Measurements from ENCODE around the gene GRIA1. TPM values are rescaled to one million over a fixed set of nuclear protein-coding genes. Genes with fewer than 3 reads are reported as not detected.

Gene GRIA1
- total RNA-seq, 3 donors from 2014 or later (not counting 1 experiment from before 2014, with no cell fraction given) = not detected

DNA sequence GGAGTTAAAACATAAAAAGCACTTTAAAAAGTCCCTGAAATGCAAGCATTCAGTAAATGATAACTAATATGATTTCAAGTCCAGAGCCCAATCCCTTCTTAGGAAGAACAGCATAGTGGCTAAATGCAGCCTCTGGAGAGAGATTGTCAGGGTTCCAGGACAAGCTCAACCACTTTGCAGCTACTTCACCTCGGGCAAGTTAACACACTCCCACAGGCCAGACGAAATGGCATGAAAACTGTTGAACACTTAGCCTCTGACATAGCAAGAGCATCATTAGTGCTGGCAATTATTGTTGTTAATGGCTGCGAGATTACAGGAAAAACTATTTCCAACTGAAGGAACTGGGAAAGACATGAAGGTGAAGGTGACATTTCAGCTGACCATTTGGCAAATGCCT lies 205.8 kb downstream of the GRIA1 start:
- no peak for TF ChIP-seq CTCF (IDR thresholded peaks at IDR 0.05)
- Histone ChIP-seq H3K4me3 (ENCODE audit: low read length) (no peak overlapping the region), H3K9me3 (ENCODE audit: control insufficient read depth, insufficient read depth, low read length) (peaks cover 4% of the 10 kb centered on the region), H3K36me3 (ENCODE audit: control insufficient read depth, insufficient read depth, low read length) (no peaks in the 10 kb centered on the region), H3K27ac (ENCODE audit: low read length) (no peak overlapping the region), H3K27me3 (ENCODE audit: control insufficient read depth, insufficient read depth, low read length) (no peaks in the 10 kb centered on the region), H3K4me1 (ENCODE audit: control insufficient read depth, insufficient read depth, low read length) (no peaks in the 10 kb centered on the region)
- no peak overlapping the region for H3K4me3 Mint-ChIP-seq
- H3K36me3 Mint-ChIP-seq = no peaks in the 10 kb centered on the region
- intact Hi-C loops (cut with micrococcal nuclease) = no loop called here
- H3K27me3 Mint-ChIP-seq (ENCODE audit: low read depth in 2 of 2) = peaks cover 0 to 2% of the 10 kb centered on the region in 2 donors
- H3K27ac Mint-ChIP-seq = no peak overlapping the region
- H3K9me3 Mint-ChIP-seq = peaks cover 0 to 5% of the 10 kb centered on the region in 2 donors
- H3K4me1 Mint-ChIP-seq = no peaks in the 10 kb centered on the region
- 88% methylated on average over 3 of the region's 3 CpGs for WGBS (ENCODE audit: insufficient coverage)
- no peak for ATAC-seq
- no peak for DNase-seq

DNA sequence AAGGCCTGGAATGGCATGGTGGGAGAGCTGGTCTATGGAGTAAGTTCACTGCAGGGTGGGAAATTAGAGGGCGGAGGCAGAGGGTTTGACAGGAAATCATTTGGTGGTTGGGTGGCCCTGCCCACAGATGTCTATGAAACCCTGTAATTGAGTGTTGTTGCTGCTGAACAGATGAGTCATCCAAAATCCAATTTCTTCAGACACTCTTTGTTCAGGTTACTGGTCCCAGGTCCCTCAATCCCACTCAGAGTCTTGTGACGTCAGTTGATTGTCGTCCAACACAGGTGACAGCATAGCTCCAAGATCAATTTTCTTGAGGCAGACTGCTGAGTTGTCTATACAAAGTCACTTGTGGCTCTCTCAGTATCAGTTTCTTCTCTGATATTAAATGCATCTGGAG lies 208.6 kb downstream of the GRIA1 start:
- ATAC-seq = no peak
- Mint-ChIP-seq H3K27me3 (ENCODE audit: low read depth in 2 of 2) (peaks cover 0 to 2% of the 10 kb centered on the region in 2 donors), H3K9me3 (peaks cover 0 to 7% of the 10 kb centered on the region in 2 donors), H3K4me1 (no peaks in the 10 kb centered on the region), H3K27ac (no peak overlapping the region), H3K4me3 (no peak overlapping the region), H3K36me3 (no peaks in the 10 kb centered on the region)
- intact Hi-C loops (cut with micrococcal nuclease) = no loop called here
- DNase-seq = no peak
- H3K9me3 ChIP-seq (ENCODE audit: control insufficient read depth, insufficient read depth, low read length) = peaks cover 4% of the 10 kb centered on the region
- no peaks in the 10 kb centered on the region for H3K4me1 ChIP-seq (ENCODE audit: control insufficient read depth, insufficient read depth, low read length)
- H3K27me3 ChIP-seq (ENCODE audit: control insufficient read depth, insufficient read depth, low read length) = no peaks in the 10 kb centered on the region
- 83% methylated on average over 3 of the region's 3 CpGs for WGBS (ENCODE audit: insufficient coverage)
- no peak overlapping the region for H3K27ac ChIP-seq (ENCODE audit: low read length)
- TF ChIP-seq CTCF (IDR thresholded peaks at IDR 0.05) = no peak
- no peak overlapping the region for H3K4me3 ChIP-seq (ENCODE audit: low read length)
- H3K36me3 ChIP-seq (ENCODE audit: control insufficient read depth, insufficient read depth, low read length) = no peaks in the 10 kb centered on the region

GRCh38 chr5:153700940-153701339 lies 210.5 kb downstream of the GRIA1 start:
- TF ChIP-seq CTCF (IDR thresholded peaks at IDR 0.05) = no peak
- Histone ChIP-seq H3K27me3 (ENCODE audit: control insufficient read depth, insufficient read depth, low read length) (no peaks in the 10 kb centered on the region), H3K36me3 (ENCODE audit: control insufficient read depth, insufficient read depth, low read length) (no peaks in the 10 kb centered on the region), H3K27ac (ENCODE audit: low read length) (no peak overlapping the region), H3K4me1 (ENCODE audit: control insufficient read depth, insufficient read depth, low read length) (no peaks in the 10 kb centered on the region), H3K9me3 (ENCODE audit: control insufficient read depth, insufficient read depth, low read length) (peaks cover 4% of the 10 kb centered on the region), H3K4me3 (ENCODE audit: low read length) (no peak overlapping the region)
- intact Hi-C loops (cut with micrococcal nuclease) = no loop called here
- Mint-ChIP-seq H3K9me3 (peaks cover 0 to 6% of the 10 kb centered on the region in 2 donors), H3K4me3 (no peak overlapping the region), H3K27ac (no peak overlapping the region), H3K4me1 (no peaks in the 10 kb centered on the region), H3K36me3 (no peaks in the 10 kb centered on the region), H3K27me3 (ENCODE audit: low read depth in 2 of 2) (no peaks in the 10 kb centered on the region)
- ATAC-seq = no peak
- no peak for DNase-seq

GRCh38 chr5:153702265-153702664 lies 211.8 kb downstream of the GRIA1 start:
- Mint-ChIP-seq H3K9me3 (peaks cover 0 to 6% of the 10 kb centered on the region in 2 donors), H3K4me3 (no peak overlapping the region), H3K36me3 (no peaks in the 10 kb centered on the region), H3K27ac (no peak overlapping the region), H3K27me3 (ENCODE audit: low read depth in 2 of 2) (no peaks in the 10 kb centered on the region), H3K4me1 (no peaks in the 10 kb centered on the region)
- 93% methylated on average over 4 of the region's 4 CpGs for WGBS (ENCODE audit: insufficient coverage)
- intact Hi-C loops (cut with micrococcal nuclease) = no loop called here
- TF ChIP-seq CTCF (IDR thresholded peaks at IDR 0.05) = no peak
- Histone ChIP-seq H3K27me3 (ENCODE audit: control insufficient read depth, insufficient read depth, low read length) (no peaks in the 10 kb centered on the region), H3K4me1 (ENCODE audit: control insufficient read depth, insufficient read depth, low read length) (no peaks in the 10 kb centered on the region), H3K9me3 (ENCODE audit: control insufficient read depth, insufficient read depth, low read length) (peaks cover 4% of the 10 kb centered on the region), H3K4me3 (ENCODE audit: low read length) (no peak overlapping the region), H3K27ac (ENCODE audit: low read length) (no peak overlapping the region), H3K36me3 (ENCODE audit: control insufficient read depth, insufficient read depth, low read length) (no peaks in the 10 kb centered on the region)
- DNase-seq = no peak
- no peak for ATAC-seq
